ENCODE results near the gene HDDC2.

The HDDC2 gene

DNA sequence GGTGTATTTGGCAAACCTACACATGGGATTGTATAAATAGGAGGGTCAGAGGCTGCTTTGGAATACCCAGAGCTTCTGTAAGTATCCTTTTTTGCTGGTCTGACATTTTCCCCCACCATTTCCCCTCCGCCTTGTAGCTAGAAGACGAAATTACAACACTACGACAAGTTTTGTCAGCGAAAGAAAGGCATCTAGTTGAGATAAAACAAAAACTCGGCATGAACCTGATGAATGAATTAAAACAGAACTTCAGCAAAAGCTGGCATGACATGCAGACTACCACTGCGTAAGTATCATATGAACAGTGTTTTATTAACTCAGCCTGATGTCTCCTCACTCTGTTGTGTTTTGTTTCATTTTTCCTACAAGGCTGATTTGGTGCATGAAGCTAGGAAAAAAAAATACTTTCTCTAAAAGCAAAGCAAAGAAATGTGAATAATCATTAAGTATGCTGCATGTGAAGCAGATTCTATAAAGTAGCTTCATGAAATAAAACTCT is 72.7 kb downstream of the HDDC2 start:
- Histone ChIP-seq H3K4me1 (no peaks in the 10 kb centered on the region), H4K20me1 (no peaks in the 10 kb centered on the region), H3K9ac (no peak overlapping the region), H3K36me3 (no peaks in the 10 kb centered on the region), H3K27me3 (no peaks in the 10 kb centered on the region), H3K9me3 (no peaks in the 10 kb centered on the region), H3K4me2 (no peak overlapping the region), H3K4me3 (no peak overlapping the region), H3K27ac (no peak overlapping the region)
- no peak for TF ChIP-seq Cebpa-rat (IDR thresholded peaks at IDR 0.05)

DNA sequence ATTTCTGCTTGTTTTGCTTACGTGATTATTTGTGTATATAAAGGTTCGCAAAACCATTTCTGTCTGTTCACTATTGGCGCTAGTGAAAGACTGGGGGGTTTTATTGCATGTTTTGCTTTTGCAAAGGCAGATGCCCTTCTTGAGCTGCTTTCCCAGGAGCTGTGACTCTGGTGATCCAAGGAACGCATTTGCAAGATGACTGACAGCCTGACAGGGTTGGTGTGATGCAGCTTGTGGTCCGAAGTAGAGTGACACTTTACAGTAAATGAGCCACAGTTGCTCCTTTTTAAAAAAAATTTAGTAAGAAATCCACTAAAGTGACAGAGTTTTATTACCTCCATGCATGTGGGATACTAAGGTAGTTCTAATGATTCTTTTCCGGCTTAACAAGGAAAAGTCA is 74.5 kb downstream of the HDDC2 start:
- Histone ChIP-seq H3K4me3 (no peak overlapping the region), H3K27ac (no peak overlapping the region), H3K36me3 (no peaks in the 10 kb centered on the region), H3K4me1 (no peaks in the 10 kb centered on the region), H3K9me3 (no peaks in the 10 kb centered on the region), H3K4me2 (no peak overlapping the region), H3K9ac (no peak overlapping the region), H4K20me1 (no peaks in the 10 kb centered on the region), H3K27me3 (no peaks in the 10 kb centered on the region)
- no peak for TF ChIP-seq Cebpa-rat (IDR thresholded peaks at IDR 0.05)

Measured in BLaER1 (cell line).